ENCODE data around the gene NEXN.

- TF ChIP-seq SAP30 (IDR thresholded peaks at IDR 0.05; ENCODE audit: insufficient read depth, insufficient replicate concordance, low read length) (no peak), JUN (IDR thresholded peaks at IDR 0.05; ENCODE audit: low read depth, low read length) (no peak), POLR2AphosphoS5 (IDR thresholded peaks at IDR 0.05; ENCODE audit: low read depth, low read length) (no peak), EP300 (IDR thresholded peaks at IDR 0.05; ENCODE audit: borderline replicate concordance in 1 of 2, low read depth in 2 of 2, low read length in 2 of 2) (no peak), SRF (IDR thresholded peaks at IDR 0.05; ENCODE audit: low read depth, low read length) (no peak), POLR2A (IDR thresholded peaks at IDR 0.05; ENCODE audit: control extremely low read depth in 1 of 2, low read depth in 2 of 2, low read length in 2 of 2) (no peak), HDAC6 (IDR thresholded peaks at IDR 0.05; ENCODE audit: low read depth, low read length) (no peak)
- TF ChIP-seq, protein P1, sequence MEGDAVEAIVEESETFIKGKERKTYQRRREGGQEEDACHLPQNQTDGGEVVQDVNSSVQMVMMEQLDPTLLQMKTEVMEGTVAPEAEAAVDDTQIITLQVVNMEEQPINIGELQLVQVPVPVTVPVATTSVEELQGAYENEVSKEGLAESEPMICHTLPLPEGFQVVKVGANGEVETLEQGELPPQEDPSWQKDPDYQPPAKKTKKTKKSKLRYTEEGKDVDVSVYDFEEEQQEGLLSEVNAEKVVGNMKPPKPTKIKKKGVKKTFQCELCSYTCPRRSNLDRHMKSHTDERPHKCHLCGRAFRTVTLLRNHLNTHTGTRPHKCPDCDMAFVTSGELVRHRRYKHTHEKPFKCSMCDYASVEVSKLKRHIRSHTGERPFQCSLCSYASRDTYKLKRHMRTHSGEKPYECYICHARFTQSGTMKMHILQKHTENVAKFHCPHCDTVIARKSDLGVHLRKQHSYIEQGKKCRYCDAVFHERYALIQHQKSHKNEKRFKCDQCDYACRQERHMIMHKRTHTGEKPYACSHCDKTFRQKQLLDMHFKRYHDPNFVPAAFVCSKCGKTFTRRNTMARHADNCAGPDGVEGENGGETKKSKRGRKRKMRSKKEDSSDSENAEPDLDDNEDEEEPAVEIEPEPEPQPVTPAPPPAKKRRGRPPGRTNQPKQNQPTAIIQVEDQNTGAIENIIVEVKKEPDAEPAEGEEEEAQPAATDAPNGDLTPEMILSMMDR (IDR thresholded peaks at IDR 0.05; ENCODE audit: control extremely low read depth in 1 of 3, insufficient read depth in 1 of 3, low read depth in 1 of 3, low read length in 3 of 3), result no peak
Observed at GRCh38 chr1:77899647-77900320, 11.4 kb downstream of the NEXN start.
